ENCODE measurements around the gene MX1.

Gene MX1, protein sequence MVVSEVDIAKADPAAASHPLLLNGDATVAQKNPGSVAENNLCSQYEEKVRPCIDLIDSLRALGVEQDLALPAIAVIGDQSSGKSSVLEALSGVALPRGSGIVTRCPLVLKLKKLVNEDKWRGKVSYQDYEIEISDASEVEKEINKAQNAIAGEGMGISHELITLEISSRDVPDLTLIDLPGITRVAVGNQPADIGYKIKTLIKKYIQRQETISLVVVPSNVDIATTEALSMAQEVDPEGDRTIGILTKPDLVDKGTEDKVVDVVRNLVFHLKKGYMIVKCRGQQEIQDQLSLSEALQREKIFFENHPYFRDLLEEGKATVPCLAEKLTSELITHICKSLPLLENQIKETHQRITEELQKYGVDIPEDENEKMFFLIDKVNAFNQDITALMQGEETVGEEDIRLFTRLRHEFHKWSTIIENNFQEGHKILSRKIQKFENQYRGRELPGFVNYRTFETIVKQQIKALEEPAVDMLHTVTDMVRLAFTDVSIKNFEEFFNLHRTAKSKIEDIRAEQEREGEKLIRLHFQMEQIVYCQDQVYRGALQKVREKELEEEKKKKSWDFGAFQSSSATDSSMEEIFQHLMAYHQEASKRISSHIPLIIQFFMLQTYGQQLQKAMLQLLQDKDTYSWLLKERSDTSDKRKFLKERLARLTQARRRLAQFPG

DNA sequence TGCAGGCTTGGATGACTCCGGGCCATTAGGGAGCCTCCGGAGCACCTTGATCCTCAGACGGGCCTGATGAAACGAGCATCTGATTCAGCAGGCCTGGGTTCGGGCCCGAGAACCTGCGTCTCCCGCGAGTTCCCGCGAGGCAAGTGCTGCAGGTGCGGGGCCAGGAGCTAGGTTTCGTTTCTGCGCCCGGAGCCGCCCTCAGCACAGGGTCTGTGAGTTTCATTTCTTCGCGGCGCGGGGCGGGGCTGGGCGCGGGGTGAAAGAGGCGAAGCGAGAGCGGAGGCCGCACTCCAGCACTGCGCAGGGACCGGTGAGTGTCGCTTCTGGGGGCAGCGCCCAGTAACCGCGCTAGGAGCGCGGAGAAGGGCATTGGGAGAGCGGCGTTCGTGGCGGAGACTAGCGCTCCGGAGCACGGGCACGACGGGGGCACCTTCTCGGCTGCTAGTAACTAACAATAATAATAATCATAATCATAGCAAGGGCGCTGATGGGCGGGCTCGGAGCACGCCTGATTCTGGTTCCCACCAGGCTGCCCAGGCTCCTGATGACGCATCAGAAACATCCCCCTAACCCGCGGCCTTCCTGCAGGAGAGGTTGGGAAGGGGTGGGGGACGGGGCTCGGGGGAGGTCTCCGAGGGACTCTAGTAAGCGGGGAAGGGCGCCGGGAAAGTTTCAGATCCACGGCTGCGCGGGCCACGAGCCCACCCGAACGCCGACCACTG lies at the start of gene MX1:
MX1 (plus strand) TSS at position 286 of the 722 bp plus-strand sequence. CDS start 5,832 bp downstream, outside the sequence.
- FAIRE-seq: no peak

DNA sequence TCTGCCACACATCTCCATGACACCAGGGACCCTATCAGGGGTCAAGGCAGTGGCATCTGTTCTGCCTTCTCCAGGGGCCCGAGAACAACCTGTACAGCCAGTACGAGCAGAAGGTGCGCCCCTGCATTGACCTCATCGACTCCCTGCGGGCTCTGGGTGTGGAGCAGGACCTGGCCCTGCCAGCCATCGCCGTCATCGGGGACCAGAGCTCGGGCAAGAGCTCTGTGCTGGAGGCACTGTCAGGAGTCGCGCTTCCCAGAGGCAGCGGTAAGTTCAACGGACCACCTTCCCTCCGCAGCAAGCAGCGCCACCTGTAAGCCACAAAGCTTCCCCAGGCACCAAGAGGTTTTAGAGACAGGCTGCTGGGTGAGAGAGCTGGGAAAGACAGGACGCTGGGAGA lies 48.3 kb upstream of the MX1 start:
- FAIRE-seq: no peak

DNA sequence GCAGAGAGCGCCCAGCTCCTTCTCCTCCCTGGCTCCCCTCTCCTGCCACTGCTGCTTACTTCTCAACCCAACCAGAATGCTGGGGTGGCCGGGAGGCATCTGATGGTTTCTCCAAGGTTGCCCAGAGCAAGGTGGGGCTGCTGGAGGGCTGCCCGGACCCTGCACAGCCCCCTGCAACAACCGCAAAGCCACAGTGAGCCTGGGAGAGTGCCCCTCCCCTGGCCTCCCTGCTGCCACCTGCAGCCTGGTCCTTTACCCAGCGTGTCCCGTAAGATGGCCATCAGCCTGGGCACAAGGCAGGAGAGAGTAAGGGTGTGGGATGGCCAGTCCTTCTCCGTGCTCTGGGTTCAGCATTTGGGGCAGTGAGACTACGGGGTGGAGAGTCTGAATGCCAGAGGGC lies 47.2 kb upstream of the MX1 start:
- FAIRE-seq: no peak

DNA sequence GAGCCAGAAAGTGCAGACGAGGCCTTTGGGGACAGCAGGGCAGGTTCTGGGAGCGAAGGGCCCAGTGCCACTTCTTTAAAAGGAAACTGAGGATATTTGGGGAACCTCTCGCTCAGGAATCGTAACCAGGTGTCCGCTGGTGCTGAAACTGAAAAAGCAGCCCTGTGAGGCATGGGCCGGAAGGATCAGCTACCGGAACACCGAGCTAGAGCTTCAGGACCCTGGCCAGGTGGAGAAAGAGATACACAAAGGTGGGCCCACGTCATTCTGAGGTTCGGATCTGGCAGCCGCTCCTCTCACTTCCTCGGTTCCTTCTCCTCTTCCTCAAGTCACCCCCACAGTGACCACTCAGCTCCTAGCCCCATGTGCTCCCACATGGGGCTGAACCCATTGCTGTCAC lies 46.1 kb upstream of the MX1 start:
- no peak for FAIRE-seq

DNA sequence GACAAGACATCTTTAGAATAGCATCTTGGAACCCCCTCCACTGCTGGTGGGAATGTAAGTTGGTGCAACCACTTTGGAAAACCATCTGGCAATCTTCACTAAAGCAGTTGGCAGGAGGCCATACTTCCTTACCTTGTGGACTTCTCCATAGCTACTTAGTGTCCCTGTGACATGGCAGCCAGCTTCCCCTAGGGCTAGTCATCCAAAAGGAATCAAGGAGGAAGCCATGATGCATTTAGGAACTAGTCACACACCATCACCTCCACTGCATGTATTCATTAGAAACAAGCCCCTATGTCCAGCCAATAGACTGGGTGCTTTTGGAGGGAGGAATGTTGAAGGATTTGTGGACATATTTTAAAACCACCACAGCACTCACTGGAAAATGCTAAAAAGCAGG lies 44.3 kb upstream of the MX1 start:
- no peak for FAIRE-seq

DNA sequence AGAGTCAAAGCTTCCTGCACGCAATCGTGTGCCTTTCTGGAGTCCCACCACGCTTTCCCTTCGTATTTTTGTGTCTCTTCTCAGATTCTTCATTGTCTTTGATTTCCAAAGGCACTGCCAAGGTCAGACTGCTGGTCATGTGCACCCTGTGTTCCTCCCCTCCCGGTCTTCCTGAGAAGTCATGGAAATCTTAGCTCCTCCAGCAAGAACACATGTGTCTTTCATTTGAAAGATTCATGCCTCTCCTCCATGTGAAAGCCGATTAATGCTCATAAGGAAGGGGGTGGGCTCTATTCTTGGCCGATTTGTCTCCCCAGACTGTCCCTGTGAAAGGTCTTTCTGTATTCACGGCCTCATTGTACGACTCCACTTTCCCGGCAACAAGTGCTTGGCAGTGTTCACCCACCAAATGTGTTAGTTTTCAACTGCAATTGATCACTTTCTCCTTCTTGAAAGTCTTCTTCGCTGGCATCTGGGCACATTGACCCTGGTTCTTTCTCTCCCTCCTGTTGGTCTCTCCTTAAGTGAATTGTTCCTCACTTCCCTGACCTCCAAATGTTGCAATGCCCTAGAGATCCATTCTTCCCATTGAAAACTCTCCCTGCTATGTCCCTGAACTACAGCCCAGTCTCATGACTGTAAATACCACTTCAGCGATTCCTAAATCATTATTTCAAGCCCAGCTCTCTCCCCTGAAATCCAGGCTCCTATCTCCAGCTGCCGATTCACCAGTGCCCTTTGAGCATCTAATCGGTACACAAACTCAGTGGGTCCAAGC lies 38.8 kb upstream of the MX1 start:
- no peak for FAIRE-seq

DNA sequence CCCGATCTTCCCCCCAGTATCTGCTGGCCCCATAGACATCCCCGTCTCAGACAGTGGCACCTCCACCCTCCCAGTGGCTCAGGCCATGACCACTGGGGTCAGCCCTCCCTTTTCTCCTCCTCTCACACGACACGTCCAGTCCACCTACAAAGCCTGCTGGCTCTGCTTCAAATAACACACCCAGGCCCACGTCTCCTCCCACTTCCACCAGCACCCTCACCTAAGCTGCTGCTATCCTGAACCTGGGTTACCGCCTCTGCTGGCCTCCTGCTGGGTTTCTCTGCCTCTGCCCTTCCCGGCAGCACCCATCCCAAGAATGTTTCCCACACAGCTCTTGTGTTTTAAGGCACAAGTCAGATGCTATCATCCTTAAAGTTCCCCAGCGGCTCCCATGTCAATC lies 38.2 kb upstream of the MX1 start:
- FAIRE-seq: no peak

DNA sequence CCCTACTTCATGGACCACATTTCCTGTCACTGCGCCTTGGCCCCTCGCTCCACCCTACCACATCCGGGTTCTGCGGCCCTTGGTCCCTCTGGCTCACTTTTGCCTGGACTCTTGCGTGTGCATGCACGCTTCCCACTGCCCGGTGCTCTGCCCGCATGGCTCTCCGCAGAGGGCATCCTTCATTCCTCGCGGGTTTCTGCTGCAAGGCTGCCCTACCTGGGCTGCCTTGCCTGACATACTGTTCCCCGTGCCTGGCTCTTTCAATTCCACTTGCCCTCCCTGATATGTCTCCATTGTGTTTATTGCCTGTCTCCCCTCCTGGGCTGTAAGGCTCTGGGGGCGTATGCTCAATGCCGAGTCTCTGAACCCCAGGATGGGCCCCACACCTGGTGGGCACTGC lies 37.8 kb upstream of the MX1 start:
- FAIRE-seq: no peak

DNA sequence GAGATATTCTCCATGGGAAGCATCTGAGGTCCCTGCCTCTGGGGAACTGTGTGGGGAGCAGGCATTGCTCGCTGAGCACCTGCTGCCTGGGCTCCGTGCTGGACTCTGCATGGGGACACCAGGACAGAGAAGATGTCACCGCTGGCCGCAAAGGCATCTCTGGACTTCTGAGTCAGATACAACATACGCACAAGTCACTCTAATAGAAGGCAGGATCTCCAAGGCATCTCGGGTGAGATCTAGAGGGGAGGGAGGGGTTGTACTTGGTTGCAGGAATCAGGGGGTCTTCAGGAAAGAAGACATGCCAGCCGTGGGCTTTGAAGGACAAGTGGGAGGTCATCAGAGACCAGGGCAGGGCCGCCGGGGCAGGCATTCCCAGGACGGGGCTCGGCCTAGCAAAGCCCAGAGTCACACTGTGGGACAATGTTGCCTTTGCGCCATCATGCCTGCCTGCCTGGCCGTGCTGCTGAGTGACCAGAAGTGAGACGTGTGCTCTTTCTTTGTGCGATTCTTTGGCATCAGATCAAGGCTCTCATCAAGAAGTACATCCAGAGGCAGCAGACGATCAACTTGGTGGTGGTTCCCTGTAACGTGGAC lies 35.9 kb upstream of the MX1 start:
- no peak for FAIRE-seq

DNA sequence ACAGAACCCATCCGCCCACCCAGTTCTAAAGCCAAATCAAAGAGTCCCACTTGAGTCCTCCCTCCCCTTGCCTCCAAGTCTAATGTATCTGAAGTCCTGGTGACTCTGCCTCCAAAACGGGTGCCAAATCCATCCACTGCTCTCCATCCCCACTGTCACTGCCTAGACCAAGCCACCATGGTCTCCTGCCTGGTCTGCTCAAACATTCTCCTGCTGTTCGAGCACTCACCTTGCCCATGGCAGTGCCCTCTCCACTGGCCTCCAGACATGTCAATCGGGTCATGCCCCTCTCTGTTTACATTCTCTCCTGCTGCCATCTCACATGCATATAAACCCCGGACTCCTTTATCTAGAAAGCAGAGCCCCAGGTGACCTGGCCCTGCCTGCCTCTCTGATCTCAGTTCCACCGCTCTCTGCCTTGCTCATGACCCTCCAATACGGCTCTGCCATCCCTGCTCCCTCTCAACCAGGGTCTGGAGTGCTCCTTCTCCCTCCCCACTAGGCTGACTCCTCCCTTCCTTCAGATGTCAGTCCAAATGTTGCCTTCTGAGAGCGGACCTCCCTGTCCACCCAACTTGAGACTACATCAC lies 32.1 kb upstream of the MX1 start:
- no peak for FAIRE-seq

DNA sequence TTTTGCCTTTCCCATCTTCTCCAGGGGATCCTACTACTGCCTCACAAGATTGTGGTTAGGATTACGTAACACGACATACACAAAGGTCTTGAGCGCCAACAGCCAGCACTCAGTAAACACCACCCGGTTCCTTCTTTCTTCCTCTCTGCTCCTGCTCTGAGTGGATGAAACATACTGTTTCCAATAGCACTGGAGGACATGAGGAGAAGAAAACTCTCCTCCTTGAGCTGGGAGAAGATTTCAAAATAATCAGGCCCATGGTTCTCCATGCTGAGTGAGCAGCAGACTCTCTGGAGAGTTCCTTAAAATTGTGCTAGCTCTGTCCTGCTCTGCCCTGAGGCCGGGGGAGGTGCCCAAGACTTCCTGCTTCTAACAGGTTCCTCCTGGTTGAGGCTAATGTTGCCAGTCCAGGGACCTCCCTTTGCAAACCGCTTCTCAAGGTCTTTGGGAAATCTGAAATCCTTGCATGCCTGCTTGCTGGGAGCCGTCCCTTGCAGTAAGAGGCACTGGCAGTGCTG lies 29.4 kb upstream of the MX1 start:
- FAIRE-seq: no peak

DNA sequence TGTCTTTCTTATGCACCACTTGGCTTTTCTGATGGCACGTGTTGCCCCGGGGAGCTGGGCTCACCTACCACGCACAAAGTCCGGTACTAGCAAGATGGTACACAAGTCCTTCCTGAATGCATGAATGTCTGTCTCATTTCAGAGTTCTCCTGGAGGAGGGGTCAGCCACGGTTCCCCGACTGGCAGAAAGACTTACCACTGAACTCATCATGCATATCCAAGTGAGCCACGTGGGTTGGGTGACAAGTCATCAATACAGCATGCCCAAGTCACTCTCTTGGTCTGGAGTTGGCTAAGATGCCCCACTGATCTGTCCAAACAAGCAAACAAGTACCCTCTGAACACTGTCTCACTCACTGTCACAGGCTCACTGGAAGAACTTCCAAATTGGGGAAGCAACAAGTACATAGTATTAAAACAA lies 28.6 kb upstream of the MX1 start:
- no peak for FAIRE-seq

DNA sequence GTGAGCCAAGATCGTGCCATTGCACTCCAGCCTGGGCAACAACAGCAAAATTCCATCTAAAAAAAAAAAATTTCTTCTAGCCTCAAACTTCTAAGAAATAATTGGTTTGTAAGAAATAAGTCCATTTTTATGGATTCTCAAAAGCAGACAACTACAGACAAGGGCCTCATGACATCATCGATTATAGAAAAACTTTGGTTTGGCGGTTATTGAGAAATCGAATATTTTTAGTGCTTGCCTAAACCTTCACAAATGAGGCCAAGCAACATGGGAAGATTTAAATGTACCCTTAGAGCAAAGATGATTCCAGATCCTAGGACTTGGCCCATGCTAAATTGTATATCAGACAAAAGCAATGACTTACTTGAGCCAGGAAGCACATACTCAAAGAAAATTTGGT lies 27.8 kb upstream of the MX1 start:
- no peak for FAIRE-seq

DNA sequence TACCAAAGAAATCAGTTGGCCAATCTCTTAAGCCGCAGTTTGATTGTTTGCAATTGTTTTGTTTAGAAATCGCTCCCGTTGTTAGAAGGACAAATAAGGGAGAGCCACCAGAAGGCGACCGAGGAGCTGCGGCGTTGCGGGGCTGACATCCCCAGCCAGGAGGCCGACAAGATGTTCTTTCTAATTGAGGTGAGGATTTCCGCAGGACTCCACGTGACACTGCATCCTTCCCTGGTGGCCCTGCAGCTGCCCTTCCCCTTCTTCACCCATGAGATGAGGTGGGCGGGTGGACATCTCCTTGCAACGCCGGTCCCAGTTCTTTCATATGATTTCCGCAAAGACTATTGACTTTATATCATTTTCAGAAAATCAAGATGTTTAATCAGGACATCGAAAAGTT lies 27.2 kb upstream of the MX1 start:
- no peak for FAIRE-seq

DNA sequence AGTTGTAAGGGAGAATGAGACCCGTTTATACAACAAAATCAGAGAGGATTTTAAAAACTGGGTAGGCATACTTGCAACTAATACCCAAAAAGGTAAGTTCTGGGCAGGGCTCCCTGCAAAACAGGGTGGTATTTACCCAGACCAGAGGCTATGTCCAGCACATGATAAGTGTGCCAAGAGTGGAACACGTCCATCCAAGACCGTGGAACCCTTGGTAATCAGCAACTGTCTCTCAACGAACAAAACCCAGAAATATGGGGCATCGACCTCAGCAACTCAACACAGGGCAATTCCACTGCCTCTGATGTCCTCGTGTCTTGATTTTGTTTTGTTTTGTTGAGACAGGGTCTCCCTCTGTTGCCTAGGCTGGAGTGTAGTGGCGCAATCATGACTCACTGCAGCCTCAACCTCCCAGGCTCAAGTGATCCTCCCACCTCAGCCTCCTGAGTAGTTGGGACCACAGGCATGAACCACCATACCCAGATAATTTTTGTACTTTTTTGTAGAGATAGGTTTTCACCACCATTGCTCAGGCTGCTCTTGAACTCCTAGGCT lies 26.7 kb upstream of the MX1 start:
- no peak for FAIRE-seq

DNA sequence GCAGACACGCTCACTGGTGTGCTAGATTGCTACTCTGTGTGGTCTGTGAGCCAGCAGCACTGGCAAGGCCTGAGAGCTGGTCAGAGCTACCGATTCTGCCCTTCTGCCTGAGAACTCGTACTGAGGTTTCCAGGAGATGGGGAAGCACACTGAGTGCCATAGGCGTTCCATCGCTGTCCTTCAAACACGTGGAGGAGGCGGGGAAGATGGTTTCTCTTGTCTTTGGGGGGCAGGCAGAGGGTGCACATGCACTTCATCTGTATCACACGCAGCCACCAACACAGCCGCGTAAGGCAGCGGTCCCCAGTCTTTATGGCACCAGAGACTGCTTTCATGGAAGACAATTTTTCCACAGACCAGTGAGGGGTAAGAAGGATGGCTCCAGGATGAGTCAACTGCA lies 23.8 kb upstream of the MX1 start:
- FAIRE-seq: no peak

DNA sequence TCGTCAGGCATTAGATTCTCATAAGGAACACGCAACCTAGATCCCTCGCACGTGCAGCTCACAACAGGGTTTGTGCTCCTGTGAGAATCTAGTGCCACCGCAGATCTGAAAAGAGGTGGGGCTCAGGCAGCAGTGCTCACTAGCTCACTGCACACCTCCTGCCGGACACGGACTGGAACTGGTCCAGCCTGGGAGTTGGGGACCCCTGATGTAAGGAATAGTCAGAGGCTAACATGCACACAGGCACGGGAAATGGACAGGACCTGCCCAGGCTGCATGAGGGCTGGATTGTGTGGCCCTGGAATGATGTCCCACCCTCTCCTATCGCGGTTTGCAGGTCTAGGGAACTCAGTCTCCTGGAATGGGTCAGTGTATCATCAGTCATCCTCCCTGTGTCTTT lies 23.2 kb upstream of the MX1 start:
- no peak for FAIRE-seq

DNA sequence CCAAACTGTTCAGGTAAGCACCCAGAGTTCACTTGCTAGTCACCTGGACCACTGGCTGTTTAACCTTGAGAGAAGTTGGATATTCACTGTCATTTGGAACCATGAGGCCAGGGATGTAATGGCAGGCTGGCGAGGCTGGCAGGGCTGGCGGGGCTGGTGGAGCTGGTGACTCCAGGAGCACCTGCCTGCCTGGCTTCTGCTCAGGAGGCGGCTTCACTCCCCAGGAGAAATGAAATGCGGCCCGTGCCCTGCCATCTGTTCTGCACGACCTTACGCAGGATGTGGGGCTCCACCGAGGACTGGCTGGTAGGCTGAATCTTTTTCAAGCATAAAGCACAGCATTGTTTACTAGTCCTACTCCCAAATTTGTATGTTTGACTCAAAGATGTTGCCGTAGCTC lies 22.7 kb upstream of the MX1 start:
- no peak for FAIRE-seq

DNA sequence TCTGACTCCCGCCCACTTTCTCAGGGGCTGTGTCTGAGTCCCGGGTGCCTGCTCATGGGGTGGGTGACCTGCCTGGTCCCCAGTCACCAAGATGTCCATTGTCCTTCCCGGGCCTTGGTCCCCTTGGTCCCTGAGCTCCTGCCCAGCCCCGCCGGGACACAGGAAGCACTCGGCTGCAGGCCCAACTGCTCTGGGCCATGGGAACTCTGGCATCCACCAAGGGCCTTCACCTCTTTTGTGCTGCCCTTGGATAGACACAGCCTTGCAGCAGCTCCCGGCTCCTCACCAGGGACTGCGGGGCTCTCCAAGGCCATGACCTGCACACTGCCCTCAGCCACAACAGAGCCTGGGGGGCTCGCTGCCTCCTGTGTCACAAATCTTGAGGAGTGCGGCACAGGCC lies 22.1 kb upstream of the MX1 start:
- FAIRE-seq: no peak

DNA sequence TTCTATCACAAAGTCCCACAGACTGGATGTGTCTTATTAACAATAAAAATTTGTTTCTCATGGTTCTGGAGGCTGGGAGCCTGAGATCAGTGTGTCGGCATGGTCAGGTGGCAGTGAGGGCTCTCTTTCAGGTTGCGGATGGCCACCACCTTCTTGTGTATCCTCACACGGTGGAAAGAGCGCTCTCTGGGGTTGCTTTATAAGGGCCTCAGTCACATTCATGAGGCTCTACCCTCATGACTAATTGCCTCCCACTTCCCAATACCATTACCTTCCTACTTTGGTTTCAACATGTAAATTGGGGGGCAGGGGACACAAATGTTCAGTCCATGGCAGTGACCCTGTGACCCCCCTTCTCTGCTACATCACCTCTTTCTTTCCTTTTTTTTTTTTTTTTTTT lies 20.7 kb upstream of the MX1 start:
- FAIRE-seq: no peak

DNA sequence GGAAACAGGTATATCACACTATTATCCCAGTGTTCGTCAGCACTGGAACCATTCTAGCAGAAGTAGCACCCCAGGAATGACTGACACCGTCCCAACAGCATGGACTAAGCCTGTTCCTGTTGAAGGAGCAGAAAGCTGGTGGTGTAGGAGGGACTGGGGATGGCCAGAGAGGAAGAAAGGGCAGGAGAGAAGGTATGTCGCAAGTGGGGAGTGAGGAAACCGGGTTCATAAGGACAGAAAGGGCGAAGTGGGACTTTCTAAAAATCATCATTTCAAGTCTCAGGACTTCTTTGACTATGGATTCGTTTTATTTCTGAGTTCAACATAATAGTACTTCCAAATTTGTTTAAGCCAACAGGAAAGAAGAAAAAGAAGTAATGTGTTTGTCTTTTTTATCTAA lies 19.7 kb upstream of the MX1 start:
- no peak for FAIRE-seq

Measured in A204.1 (cell line).